Panc1 (cell line): ENCODE measurements around the gene RAB21.

Source experiments
- POLR2AphosphoS5 ChIP-seq: IDR thresholded peaks from 2 replicates; pipeline ENCODE4 v1.6.1; 2012; ENCODE audit warnings: mild to moderate bottlenecking, low read depth, low read length, moderate library complexity
- SIN3A ChIP-seq: IDR thresholded peaks from 2 replicates; pipeline ENCODE4 v1.6.1; 2012; ENCODE audit warnings: low read depth, mild to moderate bottlenecking, low read length, moderate library complexity, borderline replicate concordance; ENCODE audit not compliant: insufficient read depth
- TCF7L2 ChIP-seq: IDR thresholded peaks from 2 replicates; pipeline ENCODE4 v1.6.1; 2011; ENCODE audit warnings: mild to moderate bottlenecking, low read depth, low read length, inconsistent platforms
- TF ChIP-seq, protein P1 (sequence below): fragments of 450-650 bp; IDR thresholded peaks from 2 replicates; pipeline ENCODE4 v1.5.1; 2017; ENCODE audit warnings: mild to moderate bottlenecking
- TF ChIP-seq, protein P2 (sequence below), 2 experiments: IDR thresholded peaks; 2 replicates each; pipeline ENCODE4 v1.6.1; 2011 to 2012; ENCODE audit warnings: low read depth in 2 of 2, control low read depth in 1 of 2, low read length in 1 of 2, mild to moderate bottlenecking in 1 of 2, moderate library complexity in 1 of 2; ENCODE audit not compliant: insufficient read depth in 1 of 2

DNA sequence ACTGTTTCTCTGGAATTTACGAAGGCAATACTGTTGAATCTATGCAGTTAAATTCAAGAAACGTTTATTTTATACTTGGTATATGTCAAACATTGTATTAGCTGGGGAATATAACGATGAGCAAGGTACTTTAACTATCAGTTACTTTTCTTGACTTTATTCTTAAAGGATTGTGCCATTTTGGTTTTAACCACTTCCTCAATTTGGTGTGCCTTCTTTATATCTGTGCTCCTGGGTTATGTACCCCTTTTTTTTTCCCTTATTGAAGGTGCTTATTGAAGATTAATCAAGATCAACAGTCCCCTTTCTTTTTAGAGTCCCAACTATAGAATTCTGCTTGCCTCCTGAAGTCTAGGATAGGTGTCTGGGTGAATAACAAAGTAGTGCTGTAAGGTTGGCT lies 5.8 kb downstream of the RAB21 start:
- TF ChIP-seq, protein P1, sequence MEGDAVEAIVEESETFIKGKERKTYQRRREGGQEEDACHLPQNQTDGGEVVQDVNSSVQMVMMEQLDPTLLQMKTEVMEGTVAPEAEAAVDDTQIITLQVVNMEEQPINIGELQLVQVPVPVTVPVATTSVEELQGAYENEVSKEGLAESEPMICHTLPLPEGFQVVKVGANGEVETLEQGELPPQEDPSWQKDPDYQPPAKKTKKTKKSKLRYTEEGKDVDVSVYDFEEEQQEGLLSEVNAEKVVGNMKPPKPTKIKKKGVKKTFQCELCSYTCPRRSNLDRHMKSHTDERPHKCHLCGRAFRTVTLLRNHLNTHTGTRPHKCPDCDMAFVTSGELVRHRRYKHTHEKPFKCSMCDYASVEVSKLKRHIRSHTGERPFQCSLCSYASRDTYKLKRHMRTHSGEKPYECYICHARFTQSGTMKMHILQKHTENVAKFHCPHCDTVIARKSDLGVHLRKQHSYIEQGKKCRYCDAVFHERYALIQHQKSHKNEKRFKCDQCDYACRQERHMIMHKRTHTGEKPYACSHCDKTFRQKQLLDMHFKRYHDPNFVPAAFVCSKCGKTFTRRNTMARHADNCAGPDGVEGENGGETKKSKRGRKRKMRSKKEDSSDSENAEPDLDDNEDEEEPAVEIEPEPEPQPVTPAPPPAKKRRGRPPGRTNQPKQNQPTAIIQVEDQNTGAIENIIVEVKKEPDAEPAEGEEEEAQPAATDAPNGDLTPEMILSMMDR, result no peak
- TF ChIP-seq POLR2AphosphoS5, result no peak
- TF ChIP-seq, protein P2, sequence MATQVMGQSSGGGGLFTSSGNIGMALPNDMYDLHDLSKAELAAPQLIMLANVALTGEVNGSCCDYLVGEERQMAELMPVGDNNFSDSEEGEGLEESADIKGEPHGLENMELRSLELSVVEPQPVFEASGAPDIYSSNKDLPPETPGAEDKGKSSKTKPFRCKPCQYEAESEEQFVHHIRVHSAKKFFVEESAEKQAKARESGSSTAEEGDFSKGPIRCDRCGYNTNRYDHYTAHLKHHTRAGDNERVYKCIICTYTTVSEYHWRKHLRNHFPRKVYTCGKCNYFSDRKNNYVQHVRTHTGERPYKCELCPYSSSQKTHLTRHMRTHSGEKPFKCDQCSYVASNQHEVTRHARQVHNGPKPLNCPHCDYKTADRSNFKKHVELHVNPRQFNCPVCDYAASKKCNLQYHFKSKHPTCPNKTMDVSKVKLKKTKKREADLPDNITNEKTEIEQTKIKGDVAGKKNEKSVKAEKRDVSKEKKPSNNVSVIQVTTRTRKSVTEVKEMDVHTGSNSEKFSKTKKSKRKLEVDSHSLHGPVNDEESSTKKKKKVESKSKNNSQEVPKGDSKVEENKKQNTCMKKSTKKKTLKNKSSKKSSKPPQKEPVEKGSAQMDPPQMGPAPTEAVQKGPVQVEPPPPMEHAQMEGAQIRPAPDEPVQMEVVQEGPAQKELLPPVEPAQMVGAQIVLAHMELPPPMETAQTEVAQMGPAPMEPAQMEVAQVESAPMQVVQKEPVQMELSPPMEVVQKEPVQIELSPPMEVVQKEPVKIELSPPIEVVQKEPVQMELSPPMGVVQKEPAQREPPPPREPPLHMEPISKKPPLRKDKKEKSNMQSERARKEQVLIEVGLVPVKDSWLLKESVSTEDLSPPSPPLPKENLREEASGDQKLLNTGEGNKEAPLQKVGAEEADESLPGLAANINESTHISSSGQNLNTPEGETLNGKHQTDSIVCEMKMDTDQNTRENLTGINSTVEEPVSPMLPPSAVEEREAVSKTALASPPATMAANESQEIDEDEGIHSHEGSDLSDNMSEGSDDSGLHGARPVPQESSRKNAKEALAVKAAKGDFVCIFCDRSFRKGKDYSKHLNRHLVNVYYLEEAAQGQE (IDR thresholded peaks at IDR 0.05; ENCODE audit: insufficient read depth in 1 of 2, low read depth in 2 of 2, low read length in 1 of 2), result no peak
- no peak for TF ChIP-seq SIN3A
- no peak for TF ChIP-seq TCF7L2
